GM12891 (cell line): ENCODE data around the gene MKRN3.

ENCODE experiments used
- DNase-seq: peaks from one replicate; pipeline ENCODE4 v3.0.0; 2011; ENCODE audit warnings: low spot score; ENCODE audit not compliant: insufficient read length
- FAIRE-seq: peaks from 2 replicates; lab custom pipeline; 2011; peaks lifted over from hg19 to GRCh38; lab: Jason Lieb, UNC
- PAX5 ChIP-seq: IDR thresholded peaks from 2 replicates; pipeline ENCODE4 v1.6.1; 2011; ENCODE audit warnings: low read length, moderate library complexity, mild to moderate bottlenecking; ENCODE audit not compliant: insufficient read depth, severe bottlenecking
- POLR2A ChIP-seq: IDR thresholded peaks from 2 replicates; pipeline ENCODE4 v1.6.1; 2011; ENCODE audit warnings: low read depth, low read length, control low read depth
- POLR2AphosphoS5 ChIP-seq: IDR thresholded peaks from 2 replicates; pipeline ENCODE4 v1.6.1; 2011; ENCODE audit warnings: low read depth, low read length, control low read depth
- POU2F2 ChIP-seq: IDR thresholded peaks from 2 replicates; pipeline ENCODE4 v1.6.1; 2011; ENCODE audit warnings: low read depth, mild to moderate bottlenecking, control low read depth, low read length, moderate library complexity
- SPI1 ChIP-seq: IDR thresholded peaks from 2 replicates; pipeline ENCODE4 v1.6.1; 2011; ENCODE audit warnings: low read depth, low read length, control low read depth
- TAF1 ChIP-seq: IDR thresholded peaks from 2 replicates; pipeline ENCODE4 v1.6.1; 2011; ENCODE audit warnings: low read depth, low read length, control low read depth

MKRN3 gene

GRCh38 chr15:23546158-23546557 lies 19.3 kb upstream of the MKRN3 start:
- FAIRE-seq (no peak), DNase-seq (no peak)
- TF ChIP-seq POLR2AphosphoS5: no peak
- no peak for TF ChIP-seq PAX5
- TF ChIP-seq TAF1: no peak
- no peak for TF ChIP-seq SPI1
- no peak for TF ChIP-seq POU2F2
- no peak for TF ChIP-seq POLR2A

- TF ChIP-seq SPI1 (no peak), POLR2AphosphoS5 (no peak), POU2F2 (no peak), POLR2A (no peak), PAX5 (no peak), TAF1 (no peak)
- no peak for FAIRE-seq
These were observed 17.4 kb upstream of the MKRN3 start for GRCh38 chr15:23548071-23548470.

GRCh38 chr15:23561914-23562313 lies 3.6 kb upstream of the MKRN3 start:
- TF ChIP-seq PAX5: no peak
- TF ChIP-seq POLR2AphosphoS5: no peak
- TF ChIP-seq POU2F2: no peak
- no peak for TF ChIP-seq POLR2A
- TF ChIP-seq SPI1: no peak
- no peak for TF ChIP-seq TAF1
- FAIRE-seq (no peak), DNase-seq (no peak)

More at GRCh38 chr15:23548071-23548470, 17.4 kb upstream of the MKRN3 start:
- no peak for DNase-seq

- TF ChIP-seq POLR2A (no peak), TAF1 (no peak)
- FAIRE-seq: no peak
- no peak for DNase-seq
These were observed 566 bp upstream of the MKRN3 start for GRCh38 chr15:23564821-23565394.

- FAIRE-seq: no peak
- DNase-seq: no peak
These were observed 639 bp downstream of the MKRN3 start for GRCh38 chr15:23566071-23566554.

GRCh38 chr15:23566651-23567050 lies 1.2 kb downstream of the MKRN3 start:
- FAIRE-seq (no peak), DNase-seq (no peak)
- TF ChIP-seq POLR2AphosphoS5 (no peak), POU2F2 (no peak), TAF1 (no peak), SPI1 (no peak), POLR2A (no peak), PAX5 (no peak)

More at GRCh38 chr15:23566071-23566554, 639 bp downstream of the MKRN3 start:
- TF ChIP-seq POLR2A: no peak
- TF ChIP-seq SPI1: no peak
- TF ChIP-seq POLR2AphosphoS5: no peak
- TF ChIP-seq POU2F2: no peak
- TF ChIP-seq PAX5: no peak
- no peak for TF ChIP-seq TAF1

- FAIRE-seq (no peak), DNase-seq (no peak)
- TF ChIP-seq POLR2AphosphoS5: no peak
- TF ChIP-seq TAF1: no peak
- no peak for TF ChIP-seq POLR2A
- TF ChIP-seq PAX5: no peak
- no peak for TF ChIP-seq SPI1
- no peak for TF ChIP-seq POU2F2
These were observed 2.4 kb downstream of the MKRN3 start for GRCh38 chr15:23567921-23568320.

- FAIRE-seq (no peak), DNase-seq (no peak)
- TF ChIP-seq POLR2AphosphoS5: no peak
- no peak for TF ChIP-seq TAF1
- TF ChIP-seq POLR2A: no peak
- TF ChIP-seq POU2F2: no peak
- TF ChIP-seq PAX5: no peak
- no peak for TF ChIP-seq SPI1
These were observed 3.9 kb downstream of the MKRN3 start for GRCh38 chr15:23569151-23569925.

- no peak for FAIRE-seq
- DNase-seq: no peak
- TF ChIP-seq SPI1 (no peak), POLR2AphosphoS5 (no peak), POLR2A (no peak), POU2F2 (no peak), PAX5 (no peak), TAF1 (no peak)
These were observed 5.0 kb downstream of the MKRN3 start for GRCh38 chr15:23570486-23570885.

GRCh38 chr15:23572844-23573243 lies 7.4 kb downstream of the MKRN3 start:
- no peak for FAIRE-seq
- DNase-seq: no peak

More at GRCh38 chr15:23572844-23573243, 7.4 kb downstream of the MKRN3 start:
- no peak for TF ChIP-seq PAX5
- TF ChIP-seq POLR2AphosphoS5: no peak
- TF ChIP-seq POLR2A: no peak
- no peak for TF ChIP-seq TAF1
